DOHH2 (cell line): Measurements from ENCODE around the gene MAPKBP1.

ENCODE experiments used
- EZH2phosphoT487 ChIP-seq: fragments of 200-600 bp; sonication (generic); IDR thresholded peaks from 2 replicates; pipeline ENCODE4 v1.6.1; 2017; ENCODE audit warnings: borderline replicate concordance, mild to moderate bottlenecking, antibody characterized with exemption, low read length, moderate library complexity, mixed read lengths
- TF ChIP-seq, protein P1 (sequence below): fragments of 200-600 bp; sonication (generic); IDR thresholded peaks from one replicate; pipeline ENCODE4 v1.5.1; 2014; ENCODE audit warnings: antibody characterized with exemption, mild to moderate bottlenecking, low read depth, low read length; ENCODE audit not compliant: poor library complexity, severe bottlenecking

DNA sequence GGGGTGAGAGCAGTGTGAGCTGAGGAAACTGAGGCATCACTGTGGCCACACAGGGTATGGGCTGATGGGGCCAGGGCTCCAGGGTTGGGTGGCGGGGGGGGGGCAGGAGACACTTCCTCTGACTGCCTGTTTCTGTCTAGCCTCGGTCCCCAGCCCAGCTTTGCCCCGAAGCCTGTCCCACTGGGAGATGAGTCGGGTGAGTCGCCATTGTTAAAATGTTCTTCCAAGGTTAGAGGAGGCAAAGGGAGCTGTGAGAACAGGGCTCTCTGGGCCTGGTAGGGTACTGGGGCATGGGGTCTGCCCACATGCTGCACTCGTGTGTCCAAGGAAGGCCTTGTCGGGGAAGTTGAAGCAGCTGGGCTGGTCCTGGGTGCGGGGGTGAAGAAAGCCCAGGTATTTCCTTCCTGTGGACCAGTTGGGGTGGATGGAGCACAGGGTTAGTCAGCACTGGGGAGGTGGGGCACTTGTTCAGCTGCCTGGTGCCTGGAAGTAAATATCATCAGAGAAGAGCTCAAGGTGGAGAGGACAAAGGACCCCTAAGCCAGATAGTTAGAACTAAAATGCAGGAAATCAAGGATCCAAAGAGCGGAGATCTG, 45.3 kb downstream of the MAPKBP1 start:
- TF ChIP-seq, protein P1, sequence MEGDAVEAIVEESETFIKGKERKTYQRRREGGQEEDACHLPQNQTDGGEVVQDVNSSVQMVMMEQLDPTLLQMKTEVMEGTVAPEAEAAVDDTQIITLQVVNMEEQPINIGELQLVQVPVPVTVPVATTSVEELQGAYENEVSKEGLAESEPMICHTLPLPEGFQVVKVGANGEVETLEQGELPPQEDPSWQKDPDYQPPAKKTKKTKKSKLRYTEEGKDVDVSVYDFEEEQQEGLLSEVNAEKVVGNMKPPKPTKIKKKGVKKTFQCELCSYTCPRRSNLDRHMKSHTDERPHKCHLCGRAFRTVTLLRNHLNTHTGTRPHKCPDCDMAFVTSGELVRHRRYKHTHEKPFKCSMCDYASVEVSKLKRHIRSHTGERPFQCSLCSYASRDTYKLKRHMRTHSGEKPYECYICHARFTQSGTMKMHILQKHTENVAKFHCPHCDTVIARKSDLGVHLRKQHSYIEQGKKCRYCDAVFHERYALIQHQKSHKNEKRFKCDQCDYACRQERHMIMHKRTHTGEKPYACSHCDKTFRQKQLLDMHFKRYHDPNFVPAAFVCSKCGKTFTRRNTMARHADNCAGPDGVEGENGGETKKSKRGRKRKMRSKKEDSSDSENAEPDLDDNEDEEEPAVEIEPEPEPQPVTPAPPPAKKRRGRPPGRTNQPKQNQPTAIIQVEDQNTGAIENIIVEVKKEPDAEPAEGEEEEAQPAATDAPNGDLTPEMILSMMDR: no peak
- no peak for TF ChIP-seq EZH2phosphoT487
